Stimulated activated naive CD4-positive, alpha-beta T cell (primary cell): ENCODE measurements around the gene PEX26.
A peak's percentile ranks its signal among the peaks of the same experiment; 100 is the strongest.
"Not testable (repeated sequence)": the region's sequence is repeated elsewhere in the genome, so short reads cannot be mapped to it uniquely, and the experiment has no call there.

Source experiments
- DNase-seq, 6 experiments: peaks; one replicate each; lab custom pipeline; 2025; lab: John Stamatoyannopoulos, UW

The PEX26 gene

DNA sequence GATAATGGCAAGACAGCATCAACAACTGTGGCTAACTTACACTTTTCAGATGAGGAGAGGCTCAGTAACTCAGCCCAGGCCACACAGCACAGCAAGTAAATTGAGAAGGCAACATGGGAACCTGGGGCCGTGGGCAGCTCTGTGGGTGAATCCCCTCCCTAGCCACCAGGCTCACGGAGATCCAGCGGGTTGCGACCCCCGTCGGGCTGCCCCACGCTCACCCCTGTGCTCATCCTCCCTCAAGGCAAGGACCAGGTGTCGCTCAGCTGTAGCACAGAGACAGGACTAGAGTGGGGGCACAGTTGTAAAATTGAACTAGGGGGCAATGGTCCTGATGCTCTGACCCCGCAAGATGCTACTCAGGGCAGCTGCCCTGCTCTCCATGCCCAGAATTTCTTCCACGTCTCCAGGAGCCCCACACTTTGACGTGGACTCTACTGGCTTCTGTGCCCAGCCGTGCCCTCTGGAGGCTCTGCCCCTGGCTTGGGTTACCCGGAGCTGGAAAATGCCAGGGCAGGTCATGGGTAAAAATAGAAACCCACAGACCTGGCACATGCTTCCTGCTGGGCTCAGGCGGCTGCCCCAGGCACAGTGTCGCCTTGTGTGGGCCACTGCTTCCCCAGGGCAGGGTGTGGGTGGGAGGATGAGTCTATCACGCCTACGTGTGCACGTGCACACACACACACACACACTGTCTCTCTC lies 41.8 kb downstream of the PEX26 start:
- DNase-seq = no peak

DNA sequence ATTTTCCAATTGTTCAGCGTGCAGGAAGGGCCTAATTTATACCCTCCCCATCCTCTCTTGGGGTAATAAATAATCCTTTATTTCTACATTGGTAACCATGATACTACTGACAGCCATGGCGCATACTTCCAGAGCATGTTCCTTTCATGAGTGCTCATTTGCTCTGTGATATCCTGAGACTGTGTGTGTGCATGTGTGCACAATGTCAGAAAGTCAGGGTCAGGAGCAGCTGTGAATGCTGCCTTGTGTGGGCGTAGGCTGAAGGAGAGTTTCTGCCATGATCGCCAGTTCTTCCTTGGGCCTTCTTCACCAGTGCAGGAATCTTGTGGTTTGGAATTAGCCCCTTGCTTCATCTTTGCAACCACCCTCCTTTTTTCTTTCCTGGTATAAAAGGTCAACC lies 43.1 kb downstream of the PEX26 start:
- DNase-seq = no peak

DNA sequence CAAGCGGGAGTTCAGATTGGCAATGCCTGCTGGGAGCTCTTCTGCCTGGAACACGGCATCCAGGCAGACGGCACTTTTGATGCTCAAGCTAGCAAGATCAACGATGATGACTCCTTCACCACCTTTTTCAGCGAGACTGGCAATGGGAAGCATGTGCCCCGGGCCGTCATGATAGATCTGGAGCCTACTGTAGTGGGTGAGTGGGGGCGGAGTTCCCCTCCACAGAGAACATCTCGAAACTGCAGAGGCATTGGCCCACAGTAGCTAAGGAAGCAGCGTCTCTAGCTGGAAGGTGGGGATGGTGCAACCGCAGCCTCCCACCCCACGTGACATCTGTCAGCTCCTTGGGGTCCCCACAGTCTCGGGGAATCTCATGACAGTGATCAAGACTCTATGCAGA lies 43.7 kb downstream of the PEX26 start:
- DNase-seq = no peak

DNA sequence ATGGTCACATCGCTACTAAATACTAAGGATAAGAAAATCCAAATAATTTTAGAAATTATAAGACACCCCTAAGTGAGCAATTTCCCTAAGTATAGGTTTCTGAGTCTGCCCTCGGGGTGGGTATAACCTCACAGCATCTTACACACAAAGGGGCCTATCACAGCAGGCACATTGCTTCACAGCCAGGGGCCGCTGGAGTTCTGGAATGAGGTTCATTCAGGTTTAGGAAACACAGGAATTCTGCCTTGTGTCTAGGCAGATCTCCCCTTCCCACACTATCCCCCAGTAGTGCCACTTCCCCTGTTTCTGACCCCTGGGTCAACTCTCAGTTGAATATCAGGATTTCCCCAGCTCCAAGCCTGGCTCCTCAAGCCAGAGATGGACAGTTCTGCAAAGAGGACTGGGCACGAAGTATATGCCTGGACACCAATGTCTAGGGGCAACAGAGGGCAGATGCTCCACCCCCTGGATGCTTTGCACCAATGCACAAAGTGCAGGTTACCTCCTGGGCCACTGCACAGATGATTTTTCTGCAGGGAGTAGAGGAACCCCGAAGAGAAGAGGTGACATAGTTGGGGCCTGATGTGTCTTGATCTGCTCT lies 44.3 kb downstream of the PEX26 start:
- DNase-seq = no peak

DNA sequence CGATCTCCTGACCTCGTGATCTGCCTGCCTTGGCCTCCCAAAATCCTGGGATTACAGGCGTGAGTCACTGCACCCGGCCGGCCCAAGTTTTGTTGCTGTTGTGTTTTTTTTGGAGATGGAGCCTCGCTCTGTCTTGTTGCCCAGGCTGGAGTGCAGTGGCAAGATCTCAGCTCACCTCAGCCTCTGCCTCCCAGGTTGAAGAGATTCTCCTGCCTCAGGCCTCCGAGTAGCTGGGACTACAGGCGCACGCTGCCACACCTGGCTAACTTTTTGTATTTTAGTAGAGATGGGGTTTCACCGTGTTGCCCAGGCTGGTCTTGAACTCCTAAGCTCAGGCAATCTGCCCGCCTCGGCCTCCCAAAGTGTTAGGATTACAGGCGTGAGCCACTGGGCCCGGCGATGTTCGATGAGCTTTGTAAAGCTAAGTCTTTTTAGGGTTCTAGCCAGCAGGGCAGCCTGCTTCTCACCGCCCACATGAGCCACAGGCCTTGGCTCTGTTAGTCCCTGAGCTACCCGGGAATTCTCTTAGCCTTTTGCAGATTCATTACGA lies 45.8 kb downstream of the PEX26 start:
- DNase-seq = not testable (repeated sequence)

DNA sequence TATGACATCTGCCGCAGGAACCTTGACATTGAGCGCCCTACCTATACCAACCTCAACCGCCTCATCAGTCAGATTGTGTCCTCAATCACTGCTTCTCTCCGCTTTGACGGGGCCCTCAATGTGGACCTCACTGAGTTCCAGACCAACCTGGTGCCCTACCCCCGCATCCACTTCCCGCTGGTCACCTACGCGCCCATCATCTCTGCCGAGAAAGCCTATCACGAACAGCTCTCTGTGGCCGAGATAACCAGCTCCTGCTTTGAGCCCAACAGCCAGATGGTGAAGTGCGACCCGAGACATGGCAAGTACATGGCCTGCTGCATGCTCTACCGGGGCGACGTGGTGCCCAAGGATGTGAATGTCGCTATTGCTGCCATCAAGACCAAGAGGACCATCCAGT lies 48.8 kb downstream of the PEX26 start:
- DNase-seq = no peak

DNA sequence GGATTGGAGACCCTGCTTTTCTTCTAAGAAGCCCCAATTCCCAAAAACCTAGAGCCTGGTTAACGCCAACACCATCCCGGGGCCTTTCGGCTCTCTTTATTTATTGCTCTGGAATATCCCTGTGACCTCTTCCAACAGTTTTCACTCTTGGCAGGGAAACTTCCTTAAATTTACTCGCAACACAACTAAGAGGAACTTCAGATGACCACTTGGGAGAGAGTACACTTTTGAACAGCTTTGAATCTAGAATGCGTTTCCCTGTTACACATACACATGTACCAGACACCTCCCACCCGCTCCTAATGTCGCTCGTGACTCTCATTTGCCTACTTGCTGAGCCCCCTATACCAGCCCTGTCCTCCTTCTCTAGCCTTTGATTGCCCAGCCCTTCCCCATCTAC lies 52.2 kb downstream of the PEX26 start:
- DNase-seq = no peak

DNA sequence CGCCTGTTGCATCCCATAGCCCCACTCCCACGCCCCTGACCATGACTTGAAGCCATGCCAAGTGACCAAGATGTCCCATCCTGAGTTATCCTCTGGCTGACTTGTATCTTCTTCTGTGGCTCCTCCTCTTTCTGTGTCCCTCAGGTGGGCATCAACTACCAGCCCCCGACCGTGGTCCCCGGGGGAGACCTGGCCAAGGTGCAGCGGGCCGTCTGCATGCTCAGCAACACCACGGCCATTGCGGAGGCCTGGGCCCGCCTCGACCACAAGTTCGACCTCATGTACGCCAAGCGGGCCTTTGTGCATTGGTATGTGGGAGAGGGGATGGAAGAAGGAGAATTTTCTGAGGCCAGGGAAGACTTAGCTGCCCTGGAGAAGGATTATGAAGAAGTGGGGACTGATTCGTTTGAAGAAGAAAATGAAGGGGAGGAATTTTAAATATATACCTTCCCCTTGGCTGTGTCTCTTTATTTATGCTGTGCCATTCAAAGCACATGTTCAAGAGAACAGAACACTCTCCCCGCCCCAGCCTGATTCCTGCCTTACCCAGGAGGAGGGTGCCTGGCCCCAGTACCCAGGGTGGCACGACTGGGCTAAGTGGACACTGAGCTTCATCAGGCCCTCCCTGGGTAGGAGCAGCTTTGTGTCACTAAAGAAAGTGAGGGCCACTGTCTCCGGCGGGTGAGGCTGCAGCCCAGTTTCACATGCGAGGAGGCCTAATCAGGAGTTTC lies 53.1 kb downstream of the PEX26 start:
- no peak for DNase-seq

DNA sequence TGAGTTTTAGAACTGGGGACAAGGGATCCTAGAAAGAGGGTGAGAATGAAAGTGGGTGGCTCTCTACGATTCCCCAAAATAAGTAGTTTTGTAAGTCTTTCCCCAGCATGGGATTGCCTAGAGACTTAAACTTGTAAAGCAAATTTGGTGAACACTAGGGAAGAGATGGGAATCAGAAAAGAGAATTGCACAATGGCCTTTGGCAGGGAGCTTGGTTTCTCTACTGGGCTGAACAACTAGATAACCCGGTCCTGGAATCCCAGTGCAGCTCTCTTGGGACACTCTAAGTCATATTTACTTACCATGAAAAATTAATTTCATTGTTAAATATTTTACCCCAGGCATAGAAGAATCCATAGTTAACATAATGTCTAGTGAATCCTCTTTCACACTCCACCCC lies 55.7 kb downstream of the PEX26 start:
- no peak for DNase-seq

DNA sequence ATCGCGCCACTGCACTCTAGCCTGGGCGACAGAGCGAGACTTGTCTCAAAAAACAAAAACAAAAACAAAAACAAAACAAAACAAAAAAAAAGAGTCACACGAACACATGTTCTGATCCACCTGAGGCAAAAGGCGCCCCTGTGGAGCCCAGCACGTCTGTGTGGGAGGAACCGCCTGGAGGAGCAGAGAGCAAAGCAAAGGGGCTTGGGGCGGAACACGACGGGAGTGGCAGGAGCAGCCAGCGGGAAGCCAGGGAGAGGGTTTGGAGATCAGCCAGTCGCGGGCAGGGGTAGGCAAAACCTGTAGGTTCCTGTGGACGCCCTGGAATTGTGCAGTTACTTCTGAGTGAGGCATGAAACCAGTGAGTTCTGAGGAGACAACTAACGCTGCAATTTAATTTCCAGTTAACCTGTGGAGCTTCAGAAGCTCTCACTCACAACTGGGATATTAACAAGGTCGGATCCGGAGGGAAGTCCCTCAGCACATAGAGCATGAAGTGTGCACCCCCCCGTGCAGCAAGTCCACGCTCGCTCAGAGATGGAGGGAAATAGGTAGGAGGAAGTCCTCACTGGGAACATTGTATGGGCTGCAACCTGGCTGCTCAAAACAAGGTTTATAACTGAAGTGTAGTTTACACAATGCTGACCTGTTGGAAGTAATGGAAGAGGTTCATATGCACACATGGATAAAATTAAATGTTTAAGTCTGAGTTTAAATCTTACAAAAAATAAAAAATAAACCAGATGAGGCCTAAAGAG lies 59.0 kb downstream of the PEX26 start:
- DNase-seq = no peak

DNA sequence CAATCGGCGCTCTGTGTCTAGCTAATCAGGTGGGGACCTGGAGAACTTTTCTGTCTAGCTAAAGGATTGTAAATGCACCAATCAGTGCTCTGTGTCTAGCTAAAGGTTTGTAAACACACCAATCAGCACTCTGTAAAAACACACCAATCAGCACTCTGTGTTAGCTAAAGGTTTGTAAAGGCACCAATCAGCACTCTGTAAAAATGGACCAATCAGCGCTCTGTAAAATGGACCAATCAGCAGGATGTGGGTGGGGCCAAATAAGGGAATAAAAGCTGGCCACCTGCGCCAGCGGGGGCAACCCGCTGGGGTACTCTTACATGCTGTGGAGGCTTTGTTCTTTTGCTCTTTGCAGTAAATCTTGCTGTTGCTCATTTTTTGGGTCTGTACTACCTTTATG lies 63.2 kb downstream of the PEX26 start:
- DNase-seq = not testable (repeated sequence)

DNA sequence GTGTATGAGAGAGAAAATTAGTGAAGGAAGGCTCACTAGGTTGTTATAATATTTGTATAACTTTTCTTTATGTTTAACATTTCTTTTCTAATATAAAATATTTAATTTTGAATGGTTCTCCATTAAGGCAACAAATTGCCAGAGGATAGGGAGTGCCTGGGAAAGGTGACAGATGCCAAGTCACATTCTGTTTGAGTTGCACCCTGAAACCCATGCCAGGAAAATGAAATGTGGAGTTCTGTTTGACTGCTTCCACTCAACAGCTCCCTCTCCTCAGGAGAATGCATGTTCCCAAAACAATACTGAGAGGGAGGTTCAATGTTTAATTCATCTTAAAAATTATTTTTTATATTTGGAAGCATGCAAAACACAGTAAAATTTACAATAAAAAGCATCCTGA lies 66.3 kb downstream of the PEX26 start:
- no peak for DNase-seq

DNA sequence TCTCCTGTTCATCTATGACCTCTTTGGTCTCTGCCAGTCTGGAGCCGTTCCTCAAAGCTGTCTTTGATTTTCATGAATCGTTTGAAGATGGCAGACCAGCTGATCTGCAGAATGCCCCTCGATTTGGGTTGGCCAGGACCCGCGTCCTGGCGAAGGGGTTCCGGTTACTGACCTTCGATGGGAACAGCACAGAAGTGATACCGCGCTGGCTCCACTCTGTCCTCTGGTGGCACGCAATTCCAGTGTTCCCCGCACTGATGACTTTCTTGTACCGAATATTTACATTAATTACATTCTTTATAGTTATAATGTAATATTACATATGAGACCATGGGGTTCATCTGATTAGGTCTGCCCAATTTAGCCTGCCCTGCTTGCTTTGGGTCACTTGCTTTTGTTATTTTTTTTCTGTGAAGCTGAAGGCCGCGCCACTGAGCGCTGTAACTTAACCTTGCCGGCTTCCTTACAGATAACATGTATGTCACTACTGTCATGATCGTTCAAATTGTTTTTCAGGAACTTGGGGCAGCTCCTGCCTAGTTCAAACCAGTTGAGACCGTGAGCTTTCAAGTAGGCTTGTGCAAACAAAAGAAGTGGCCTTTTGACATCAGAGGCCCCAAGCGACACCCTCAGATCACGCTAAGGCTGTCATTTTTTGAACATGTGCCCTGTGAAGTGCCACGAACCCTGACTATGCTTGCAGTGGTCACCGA lies 68.0 kb downstream of the PEX26 start:
- DNase-seq = no peak

DNA sequence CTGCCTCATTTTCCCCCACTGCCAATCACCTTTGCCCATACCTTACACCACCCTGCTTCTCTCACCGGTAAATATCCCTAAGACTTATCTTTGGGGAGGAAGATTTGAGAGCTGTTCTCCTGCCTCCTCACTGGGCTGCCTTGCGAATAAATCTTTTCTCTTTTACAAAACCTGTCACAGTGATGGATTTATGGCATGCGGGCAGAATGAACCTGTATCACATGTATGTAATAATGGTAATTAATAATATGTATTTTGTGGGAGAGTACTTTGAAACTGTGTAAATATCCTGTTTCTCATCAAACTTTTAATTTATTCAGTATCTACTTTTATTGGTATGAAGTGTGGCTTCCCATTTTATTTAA lies 68.6 kb downstream of the PEX26 start:
- DNase-seq = no peak

DNA sequence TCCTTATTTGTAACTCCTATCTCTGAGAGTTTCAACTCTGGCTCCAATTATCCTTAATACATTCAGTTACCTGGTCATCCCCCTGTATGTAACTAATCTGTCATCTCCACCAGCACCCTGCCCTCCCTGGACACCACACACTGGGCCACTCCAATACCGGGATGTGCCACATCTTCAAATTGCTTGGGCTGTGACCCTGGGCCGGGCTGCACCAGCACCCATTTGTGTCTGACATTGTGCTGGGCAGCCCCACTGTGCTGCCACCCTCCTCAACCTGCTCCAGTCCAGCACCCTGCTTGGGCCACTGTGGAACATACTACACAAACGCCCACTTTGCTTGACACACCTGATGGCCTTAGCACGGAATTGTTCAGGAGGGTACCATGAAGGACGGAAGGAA lies 70.0 kb downstream of the PEX26 start:
- DNase-seq = no peak

DNA sequence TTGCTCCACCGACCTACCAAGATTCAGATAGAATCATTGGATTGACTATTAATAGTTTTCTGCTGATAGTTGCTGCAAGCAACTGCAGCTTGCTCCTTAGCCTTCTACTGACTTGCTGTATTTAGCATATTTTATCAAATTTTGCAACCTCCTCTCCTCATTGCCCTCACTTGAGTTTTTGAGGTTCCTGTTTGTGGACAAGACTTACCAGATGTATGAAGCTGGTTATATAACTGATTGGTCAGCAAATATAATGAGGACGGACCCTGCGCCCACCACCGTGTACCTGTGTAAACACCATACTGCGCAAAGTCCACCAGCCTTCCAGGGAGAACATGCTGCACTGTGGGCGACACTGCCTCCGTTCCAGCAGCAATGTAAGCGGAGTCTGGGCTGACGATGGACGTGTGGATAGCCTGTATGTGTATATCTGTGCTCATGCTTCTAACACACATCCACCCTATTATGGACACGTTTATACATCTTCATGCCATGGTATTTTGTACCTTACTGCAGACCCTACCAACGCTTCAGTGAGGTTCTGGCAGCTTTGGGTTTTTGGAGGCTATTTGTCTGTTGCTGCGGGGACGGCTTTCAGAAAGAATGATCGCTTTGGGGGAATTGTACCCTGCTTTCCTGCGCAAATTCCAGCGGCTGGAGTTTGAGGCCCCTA lies 70.6 kb downstream of the PEX26 start:
- DNase-seq = no peak

DNA sequence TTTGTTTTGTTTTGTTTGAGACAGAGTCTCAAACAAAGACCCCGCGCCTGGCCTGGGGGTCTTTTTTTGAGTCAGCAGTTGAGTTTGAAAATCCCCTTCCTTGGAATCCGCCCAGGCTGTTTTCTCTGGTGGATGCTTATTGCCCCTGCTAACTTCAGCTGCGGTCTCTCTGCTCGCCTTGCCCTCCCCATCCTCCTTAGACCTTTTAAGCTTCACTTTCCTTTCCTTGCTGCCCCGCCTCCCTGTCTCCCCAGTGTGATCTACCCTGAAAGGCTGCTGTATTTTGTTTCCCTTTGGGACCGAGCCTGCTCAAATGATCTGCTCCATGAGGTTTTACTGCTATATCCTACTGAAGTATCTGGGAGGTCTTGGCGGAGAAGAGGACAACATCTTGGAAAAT lies 74.7 kb downstream of the PEX26 start:
- DNase-seq = peak in 3 of 6 experiments; percentile 3 to 18 (median 11)

DNA sequence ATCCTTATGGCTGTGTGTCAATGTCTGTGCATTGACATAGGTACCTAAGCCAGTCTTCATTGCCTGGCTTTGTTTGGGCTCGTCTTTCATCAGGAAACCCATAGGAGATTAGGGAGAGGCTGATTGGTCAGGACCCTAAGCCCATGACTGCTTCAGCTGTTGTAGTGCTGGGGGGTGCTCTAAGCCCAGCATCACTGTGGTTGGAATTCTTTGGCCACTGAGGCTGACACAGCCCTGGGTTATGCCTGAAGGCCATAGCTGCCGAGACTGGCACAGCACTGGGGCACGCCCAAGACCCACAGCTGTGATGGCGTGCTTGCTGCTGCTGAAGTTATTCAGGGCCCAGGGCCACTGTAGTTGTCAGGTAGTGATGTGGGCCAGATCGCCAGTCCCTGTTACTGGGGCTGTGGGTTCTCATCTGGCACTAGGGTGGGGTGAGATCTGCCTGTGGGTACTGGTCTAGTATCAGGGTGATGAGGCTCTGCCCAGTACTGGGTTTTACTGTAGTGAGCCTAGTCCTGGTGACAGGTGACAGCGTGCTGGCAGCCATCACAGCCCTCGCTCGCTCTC lies 77.1 kb downstream of the PEX26 start:
- DNase-seq = no peak
